ENCODE measurements around the gene PHLDB1.

The PHLDB1 gene

DNA sequence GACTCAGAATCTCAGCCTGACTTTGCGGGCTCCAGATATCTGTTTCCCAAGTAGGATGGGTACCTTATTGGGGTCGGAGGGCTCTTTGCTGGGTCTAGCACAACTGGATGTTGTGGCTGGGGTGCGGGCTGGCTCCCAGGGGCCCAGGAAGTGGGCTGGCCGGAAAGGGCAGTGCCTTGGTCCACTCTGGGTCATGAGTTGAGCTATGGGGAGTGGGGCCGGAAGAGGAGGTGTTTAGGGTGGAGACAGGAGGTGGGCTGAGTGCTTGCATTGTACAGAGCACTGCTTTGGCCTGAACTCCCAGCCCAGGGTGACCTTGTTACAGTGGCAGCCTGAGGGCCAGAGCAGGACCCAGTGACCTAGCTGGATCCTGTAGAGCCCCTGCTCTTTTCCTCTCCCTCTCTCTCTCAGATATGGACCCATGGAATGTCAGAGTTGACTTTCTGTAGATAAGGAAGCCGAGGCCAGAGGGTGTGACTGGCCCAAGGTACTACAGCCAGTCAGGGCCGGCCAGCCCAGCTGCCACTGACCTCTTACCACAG lies 13.2 kb downstream of the PHLDB1 start:
- H3K36me3 Mint-ChIP-seq (ENCODE audit: low read depth) = peaks cover 5% of the 10 kb centered on the region
- no peak overlapping the region for H3K27ac Mint-ChIP-seq
- H3K4me1 Mint-ChIP-seq = peaks cover 78% of the 10 kb centered on the region
- TF ChIP-seq CTCF (IDR thresholded peaks at IDR 0.05) = no peak
- H3K4me3 Mint-ChIP-seq = peak overlapping the region; percentile 91
- H3K27me3 Mint-ChIP-seq (ENCODE audit: low read depth, poor library complexity) = no peaks in the 10 kb centered on the region
- DNase-seq = no peak
- H3K9me3 Mint-ChIP-seq = no peaks in the 10 kb centered on the region

- Mint-ChIP-seq H3K4me1 (peaks cover 72% of the 10 kb centered on the region), H3K27me3 (ENCODE audit: low read depth, poor library complexity) (no peaks in the 10 kb centered on the region), H3K27ac (peak overlapping the region; percentile 79), H3K36me3 (ENCODE audit: low read depth) (peaks cover 5% of the 10 kb centered on the region), H3K4me3 (peak overlapping the region; percentile 91), H3K9me3 (no peaks in the 10 kb centered on the region)
- no peak for TF ChIP-seq CTCF (IDR thresholded peaks at IDR 0.05)
- DNase-seq = peak; percentile 85
These were observed 13.8 kb downstream of the PHLDB1 start for GRCh38 chr11:118621071-118621783.

DNA sequence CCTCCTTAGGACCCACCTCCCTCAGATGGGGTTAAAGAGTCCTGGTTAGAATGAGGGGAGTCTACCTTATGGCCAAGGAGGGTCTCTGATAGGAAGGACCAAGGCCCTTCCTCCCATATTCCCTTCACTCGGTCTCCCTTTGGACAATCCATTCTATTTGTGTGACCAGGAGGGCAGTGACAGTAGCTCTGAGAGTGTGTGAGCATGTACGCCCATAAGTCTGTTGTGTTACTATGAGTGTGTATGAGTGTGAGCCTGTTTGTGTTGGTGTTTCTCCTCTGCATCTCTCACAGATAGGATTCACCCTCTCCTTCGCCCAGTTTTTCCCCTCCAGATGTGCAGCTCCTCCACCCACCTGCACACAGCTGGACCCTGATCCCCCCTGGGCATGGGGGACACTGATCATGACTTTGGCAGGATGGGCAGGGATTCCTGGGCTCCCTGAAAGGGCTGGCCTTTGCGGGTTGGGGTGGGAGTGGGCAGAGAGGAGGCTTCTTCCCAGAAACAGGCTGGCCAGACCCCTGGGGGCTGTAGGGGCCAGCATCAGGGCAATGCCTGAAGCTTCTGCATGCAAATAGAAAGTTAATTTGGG lies 14.5 kb downstream of the PHLDB1 start:
- H3K27ac Mint-ChIP-seq = peak overlapping the region; percentile 79
- H3K36me3 Mint-ChIP-seq (ENCODE audit: low read depth) = peaks cover 5% of the 10 kb centered on the region
- no peak for DNase-seq
- TF ChIP-seq CTCF (IDR thresholded peaks at IDR 0.05) = no peak
- H3K27me3 Mint-ChIP-seq (ENCODE audit: low read depth, poor library complexity) = no peaks in the 10 kb centered on the region
- peak overlapping the region; percentile 91 for H3K4me3 Mint-ChIP-seq
- no peaks in the 10 kb centered on the region for H3K9me3 Mint-ChIP-seq
- peaks cover 66% of the 10 kb centered on the region for H3K4me1 Mint-ChIP-seq

DNA sequence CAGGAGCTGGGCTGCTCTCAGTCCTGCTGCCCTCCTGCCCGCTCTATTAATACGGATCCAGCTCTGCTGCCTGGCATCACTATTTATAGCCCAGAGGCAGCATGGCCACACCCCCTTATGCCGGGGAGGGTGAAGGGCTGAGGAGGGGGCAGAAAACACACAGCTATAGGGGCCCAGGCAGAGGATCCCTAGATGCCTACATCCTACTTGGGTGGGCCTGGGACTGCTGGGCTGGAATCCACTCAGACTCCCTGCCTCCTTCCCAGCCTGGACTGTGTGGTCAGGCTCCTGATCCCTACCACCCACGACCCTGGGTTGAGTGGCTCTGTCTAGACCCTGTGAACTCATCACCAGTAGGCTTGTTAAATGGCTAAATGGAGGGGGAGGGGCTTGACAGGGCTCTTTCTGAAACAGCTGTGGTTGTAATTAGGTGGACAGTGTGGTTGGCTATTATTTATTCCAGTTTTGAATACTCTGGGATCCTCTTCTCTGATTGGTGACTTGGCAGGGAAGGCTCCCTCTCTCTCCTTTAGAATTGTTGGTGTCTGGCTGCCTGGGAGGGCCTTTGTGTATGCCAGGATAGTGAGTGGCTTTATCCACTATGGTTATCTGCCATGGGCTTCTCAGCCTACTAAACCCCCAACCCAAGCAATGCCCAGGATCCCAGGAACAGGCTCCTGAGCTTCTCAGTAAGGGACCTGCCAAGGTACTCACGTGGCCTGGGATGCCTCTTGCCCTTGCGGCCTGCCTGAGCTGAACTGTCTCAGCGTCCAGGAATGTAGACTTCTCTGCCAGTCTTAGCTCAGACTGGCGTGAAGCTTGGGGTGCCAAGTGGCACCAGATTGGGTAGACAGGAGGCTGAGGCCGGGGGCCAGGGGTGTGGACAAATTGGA lies 15.2 kb downstream of the PHLDB1 start:
- no peaks in the 10 kb centered on the region for H3K27me3 Mint-ChIP-seq (ENCODE audit: low read depth, poor library complexity)
- peaks cover 59% of the 10 kb centered on the region for H3K4me1 Mint-ChIP-seq
- H3K27ac Mint-ChIP-seq = no peak overlapping the region
- H3K36me3 Mint-ChIP-seq (ENCODE audit: low read depth) = peaks cover 5% of the 10 kb centered on the region
- TF ChIP-seq CTCF (IDR thresholded peaks at IDR 0.05) = no peak
- DNase-seq = peak; percentile 32
- no peaks in the 10 kb centered on the region for H3K9me3 Mint-ChIP-seq
- H3K4me3 Mint-ChIP-seq = peak overlapping the region; percentile 91

DNA sequence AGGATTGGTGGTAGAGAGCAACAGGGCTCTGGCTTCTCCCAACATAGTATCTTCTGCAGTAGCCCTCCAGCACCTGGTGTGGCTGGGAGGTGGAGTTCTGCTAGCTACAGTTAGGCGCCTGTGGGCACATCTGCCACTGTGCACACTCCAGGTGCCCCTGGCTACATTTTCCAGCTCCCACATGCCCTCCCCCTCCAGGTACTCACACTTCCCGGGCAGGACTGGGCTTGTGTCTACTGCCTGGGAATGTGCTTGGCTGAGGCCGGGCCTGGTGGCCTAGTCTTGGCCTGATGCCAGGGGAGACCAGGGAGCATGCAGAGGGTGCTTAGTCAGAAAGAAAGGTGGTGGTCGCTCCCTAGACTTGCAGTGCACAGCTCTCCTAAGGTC lies 15.8 kb downstream of the PHLDB1 start:
- no peak for DNase-seq
- Mint-ChIP-seq H3K9me3 (no peaks in the 10 kb centered on the region), H3K36me3 (ENCODE audit: low read depth) (peaks cover 7% of the 10 kb centered on the region), H3K4me3 (no peak overlapping the region), H3K27ac (no peak overlapping the region), H3K4me1 (peaks cover 53% of the 10 kb centered on the region), H3K27me3 (ENCODE audit: low read depth, poor library complexity) (no peaks in the 10 kb centered on the region)
- no peak for TF ChIP-seq CTCF (IDR thresholded peaks at IDR 0.05)

All from nephron progenitor cell (in vitro differentiated cells).